Ascending aorta (tissue), 2 donors: ENCODE data around the gene HAUS1. TPM values are rescaled to one million over a fixed set of nuclear protein-coding genes. Genes with fewer than 3 reads are reported as not detected.
"Not testable (repeated sequence)": the region's sequence is repeated elsewhere in the genome, so short reads cannot be mapped to it uniquely, and the experiment has no call there.

ENCODE experiments used
- DNase-seq, 2 donors: peaks; one replicate each; pipeline ENCODE4 v3.0.0-alpha.2; 2019; ENCODE audit warnings: low spot score in 2 of 2
- H3K27ac ChIP-seq, 2 donors: fragments of 200-600 bp; sonication (generic); one replicate each; pipeline ENCODE4 v1.5.1; 2016 to 2017; ENCODE audit warnings: mild to moderate bottlenecking in 1 of 2
- H3K27me3 ChIP-seq: fragments of 200-600 bp; sonication (generic); one replicate; pipeline ENCODE4 v1.5.1; 2017
- H3K36me3 ChIP-seq, 2 donors: fragments of 200-600 bp; sonication (generic); one replicate each; pipeline ENCODE4 v1.5.1; 2016
- H3K4me1 ChIP-seq, 2 donors: fragments of 200-600 bp; sonication (generic); one replicate each; pipeline ENCODE4 v1.5.1; 2016 to 2017; ENCODE audit warnings: mild to moderate bottlenecking in 1 of 2
- H3K4me3 ChIP-seq, 2 donors: fragments of 200-600 bp; sonication (generic); one replicate each; pipeline ENCODE4 v1.5.1; 2016 to 2017; ENCODE audit warnings: mild to moderate bottlenecking in 1 of 2
- H3K9me3 ChIP-seq, 2 donors: fragments of 200-600 bp; sonication (generic); one replicate each; pipeline ENCODE4 v1.5.1; 2016
- intact Hi-C: fragments of 100-400 bp; cut with DNase I; formaldehyde crosslinking; loops from one replicate; pipeline ENCODE4 v1.15.1; 2023
- total RNA-seq: library from RNA; depleted of rRNA; stranded (reverse); fragments of >200 nt; gene quantifications from one replicate; pipeline ENCODE4 v1.1.0, GENCODE V29; 2016
- TF ChIP-seq, protein P1 (sequence below), 3 experiments: fragments of 200-600 bp in 2 of 3; fragments of 450-650 bp in 1 of 3; sonication (generic) in 2 of 3; IDR thresholded peaks; one replicate each; pipeline ENCODE4 v1.5.1; 2016 to 2019; ENCODE audit warnings: antibody characterized with exemption in 3 of 3, mild to moderate bottlenecking in 1 of 3, moderate library complexity in 1 of 3

Gene HAUS1
- total RNA-seq, 1 donor from 2014 or later, result 5.0 TPM

DNA sequence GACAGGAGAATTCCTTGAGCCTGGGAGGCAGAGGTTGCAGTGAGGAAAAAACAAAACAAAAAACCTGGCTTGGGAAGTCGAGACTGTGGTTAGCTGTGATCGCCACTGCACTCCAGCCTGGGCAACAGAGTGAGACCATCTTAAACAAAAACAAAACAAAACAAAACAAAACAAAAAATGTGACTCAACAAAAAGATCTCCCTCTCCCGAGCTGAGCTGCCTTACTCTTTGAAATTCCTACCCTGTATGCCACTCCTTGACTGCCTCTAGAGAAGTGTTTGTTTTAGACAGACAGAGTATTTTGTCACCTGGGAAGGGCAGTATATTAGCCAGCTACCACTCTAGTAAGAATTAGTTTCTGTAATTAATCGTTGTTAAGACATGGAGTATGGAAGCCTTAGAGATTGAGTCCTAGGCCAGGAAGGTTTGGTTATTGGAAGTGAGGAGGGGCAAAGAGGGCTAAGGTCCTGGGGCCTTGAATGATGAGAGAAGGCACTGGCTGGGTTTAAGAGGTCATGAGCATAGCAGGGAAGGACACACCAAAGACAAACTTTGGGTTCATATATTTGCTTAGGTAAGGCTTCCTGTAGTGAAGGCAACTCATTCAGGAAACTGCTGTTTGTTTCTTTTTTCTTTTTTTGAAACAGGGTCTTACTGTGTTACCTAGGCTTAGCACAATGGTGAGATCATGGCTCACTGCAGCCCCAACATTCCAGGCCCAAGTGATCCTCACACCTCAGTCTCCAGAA is 56.0 kb downstream of the HAUS1 start:
- DNase-seq, result no peak
- Histone ChIP-seq H3K4me3 (no peak overlapping the region), H3K27ac (no peak overlapping the region), H3K36me3 (no peaks in the 10 kb centered on the region), H3K27me3 (no peaks in the 10 kb centered on the region), H3K4me1 (no peaks in the 10 kb centered on the region), H3K9me3 (no peaks in the 10 kb centered on the region)
- intact Hi-C loops, result no loop called here
- TF ChIP-seq, protein P1, sequence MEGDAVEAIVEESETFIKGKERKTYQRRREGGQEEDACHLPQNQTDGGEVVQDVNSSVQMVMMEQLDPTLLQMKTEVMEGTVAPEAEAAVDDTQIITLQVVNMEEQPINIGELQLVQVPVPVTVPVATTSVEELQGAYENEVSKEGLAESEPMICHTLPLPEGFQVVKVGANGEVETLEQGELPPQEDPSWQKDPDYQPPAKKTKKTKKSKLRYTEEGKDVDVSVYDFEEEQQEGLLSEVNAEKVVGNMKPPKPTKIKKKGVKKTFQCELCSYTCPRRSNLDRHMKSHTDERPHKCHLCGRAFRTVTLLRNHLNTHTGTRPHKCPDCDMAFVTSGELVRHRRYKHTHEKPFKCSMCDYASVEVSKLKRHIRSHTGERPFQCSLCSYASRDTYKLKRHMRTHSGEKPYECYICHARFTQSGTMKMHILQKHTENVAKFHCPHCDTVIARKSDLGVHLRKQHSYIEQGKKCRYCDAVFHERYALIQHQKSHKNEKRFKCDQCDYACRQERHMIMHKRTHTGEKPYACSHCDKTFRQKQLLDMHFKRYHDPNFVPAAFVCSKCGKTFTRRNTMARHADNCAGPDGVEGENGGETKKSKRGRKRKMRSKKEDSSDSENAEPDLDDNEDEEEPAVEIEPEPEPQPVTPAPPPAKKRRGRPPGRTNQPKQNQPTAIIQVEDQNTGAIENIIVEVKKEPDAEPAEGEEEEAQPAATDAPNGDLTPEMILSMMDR (IDR thresholded peaks at IDR 0.05), result no peak

DNA sequence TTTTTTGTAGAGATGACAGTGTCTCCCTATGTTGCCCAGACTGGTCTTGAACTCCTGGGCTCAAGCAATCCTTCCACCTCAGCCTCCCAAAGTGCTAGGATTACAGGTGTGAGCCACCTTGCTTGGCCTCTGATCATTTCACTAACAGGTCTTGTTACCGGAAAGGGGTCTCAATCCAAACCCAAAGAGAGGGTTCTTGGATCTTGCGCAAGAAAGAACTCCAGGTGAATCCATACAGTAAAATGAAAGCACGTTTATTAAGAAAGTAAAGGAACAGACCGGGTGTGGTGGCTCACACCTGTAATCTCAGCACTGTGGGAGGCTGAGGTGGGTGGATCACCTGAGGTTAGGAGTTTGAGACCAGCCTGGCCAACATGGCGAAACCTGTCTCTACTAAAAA is 56.7 kb downstream of the HAUS1 start:
- DNase-seq, H3K27ac ChIP-seq, H3K4me3 ChIP-seq, H3K9me3 ChIP-seq, H3K36me3 ChIP-seq, intact Hi-C loops, H3K4me1 ChIP-seq, H3K27me3 ChIP-seq: not testable (repeated sequence)

DNA sequence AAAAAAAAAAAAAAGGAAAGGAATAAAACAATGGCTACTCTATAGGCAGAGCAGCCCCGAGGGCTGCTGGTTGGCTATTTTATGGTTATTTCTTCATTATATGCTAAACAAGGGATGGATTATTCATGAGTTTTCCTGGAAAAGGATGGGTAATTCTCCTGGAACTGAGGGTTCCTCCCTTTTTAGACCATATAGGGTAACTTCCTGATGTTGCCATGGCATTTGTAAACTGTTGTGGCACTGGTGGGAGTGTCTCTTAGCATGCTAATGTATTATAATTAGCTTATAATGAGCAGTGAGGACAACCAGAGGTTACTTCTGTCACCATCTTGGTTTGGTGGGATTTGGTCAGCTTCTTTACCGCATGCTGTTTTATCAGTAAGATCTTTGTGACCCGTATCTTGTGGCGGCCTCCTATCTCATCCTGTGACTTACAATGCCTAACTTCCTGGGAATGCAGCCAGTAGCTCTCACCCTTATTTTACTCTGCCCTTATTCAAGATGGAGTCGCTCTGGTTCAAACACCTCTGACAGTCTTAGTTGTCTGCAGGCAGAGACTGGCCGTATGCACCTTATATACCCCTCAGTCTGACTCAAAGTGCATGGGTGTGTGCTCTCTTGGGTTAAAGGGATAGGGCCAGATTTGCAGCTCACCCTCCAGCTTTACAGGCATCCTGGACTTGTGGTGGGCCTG is 57.7 kb downstream of the HAUS1 start:
- no peak for DNase-seq
- no peak overlapping the region for H3K4me3 ChIP-seq
- no peaks in the 10 kb centered on the region for H3K27me3 ChIP-seq
- no peaks in the 10 kb centered on the region for H3K9me3 ChIP-seq
- no peak overlapping the region for H3K27ac ChIP-seq
- no peaks in the 10 kb centered on the region for H3K4me1 ChIP-seq
- intact Hi-C loops, result no loop called here
- TF ChIP-seq, protein P1 (IDR thresholded peaks at IDR 0.05), result no peak
- H3K36me3 ChIP-seq, result no peaks in the 10 kb centered on the region

DNA sequence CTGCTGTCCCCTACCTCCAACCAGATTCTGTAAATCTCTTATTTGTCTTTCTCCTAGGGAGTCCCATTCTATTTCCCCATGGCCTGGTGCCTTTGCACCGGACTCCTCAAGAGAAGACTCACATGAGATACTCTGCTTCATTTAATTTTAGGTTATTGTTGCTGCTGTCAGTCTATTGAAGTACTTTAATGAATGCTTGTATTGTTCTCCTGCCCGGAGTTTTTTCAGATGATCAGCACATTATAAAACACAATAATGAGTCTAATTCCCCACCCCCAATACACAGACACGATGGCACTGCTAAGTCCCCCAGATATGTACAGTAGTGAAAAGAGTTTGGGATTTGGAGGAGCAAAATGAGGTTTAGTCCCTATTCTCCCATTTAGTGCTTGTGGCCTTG is 58.9 kb downstream of the HAUS1 start:
- Histone ChIP-seq H3K27ac (no peak overlapping the region), H3K4me3 (no peak overlapping the region), H3K36me3 (no peaks in the 10 kb centered on the region), H3K9me3 (no peaks in the 10 kb centered on the region), H3K4me1 (no peaks in the 10 kb centered on the region), H3K27me3 (no peaks in the 10 kb centered on the region)
- intact Hi-C loops, result no loop called here
- DNase-seq, result no peak
- TF ChIP-seq, protein P1 (IDR thresholded peaks at IDR 0.05), result no peak

DNA sequence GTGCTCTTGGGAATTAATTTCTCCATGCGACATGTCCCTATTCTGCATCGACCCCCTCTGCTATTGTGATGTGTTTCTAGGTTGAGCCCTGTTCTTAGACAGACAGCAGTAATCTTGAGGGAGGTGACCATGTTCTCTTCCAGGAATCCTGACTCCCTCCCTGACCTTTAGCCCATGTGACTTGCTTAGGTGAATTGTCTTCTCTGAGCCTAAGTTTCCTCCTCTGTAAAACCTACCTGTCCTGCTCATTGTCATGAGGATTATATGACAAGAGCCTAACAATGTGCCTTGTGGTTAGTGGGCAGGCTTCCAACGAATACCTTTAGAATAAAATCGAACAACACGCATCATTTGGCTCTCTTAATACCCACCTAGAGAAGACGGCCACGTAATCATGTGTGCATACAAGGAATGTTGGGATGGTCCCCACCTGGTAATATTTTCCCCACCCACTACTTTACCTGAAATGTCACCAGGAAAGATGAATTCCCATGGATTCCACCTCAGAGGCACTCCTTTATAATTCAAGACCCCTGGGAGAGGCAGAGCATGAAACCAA is 59.8 kb downstream of the HAUS1 start:
- no peak overlapping the region for H3K27ac ChIP-seq
- no peak for DNase-seq
- H3K4me1 ChIP-seq, result no peaks in the 10 kb centered on the region
- no peaks in the 10 kb centered on the region for H3K9me3 ChIP-seq
- H3K4me3 ChIP-seq, result no peak overlapping the region
- no peaks in the 10 kb centered on the region for H3K36me3 ChIP-seq
- H3K27me3 ChIP-seq, result no peaks in the 10 kb centered on the region
- TF ChIP-seq, protein P1 (IDR thresholded peaks at IDR 0.05), result no peak
- intact Hi-C loops, result no loop called here

DNA sequence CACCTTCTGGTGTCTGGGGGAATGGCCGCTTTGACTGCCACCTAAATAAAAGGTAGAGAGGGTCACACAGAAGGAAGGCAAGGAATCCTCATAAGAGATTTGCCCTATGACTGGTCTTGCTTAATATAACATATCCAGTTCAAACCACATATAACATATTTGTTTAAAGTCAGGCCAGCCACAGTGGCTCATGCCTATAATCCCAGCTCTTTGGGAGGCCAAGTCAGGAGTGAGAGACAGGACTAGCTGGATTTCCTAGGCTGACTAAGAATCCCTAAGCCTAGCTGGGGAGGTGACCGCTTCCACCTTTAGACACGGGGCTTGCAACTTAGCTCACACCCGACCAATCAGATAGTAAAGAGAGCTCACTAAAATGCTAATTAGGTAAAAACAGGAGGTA is 60.3 kb downstream of the HAUS1 start:
- H3K36me3 ChIP-seq, intact Hi-C loops, DNase-seq, H3K4me3 ChIP-seq, H3K4me1 ChIP-seq, H3K27me3 ChIP-seq, H3K27ac ChIP-seq, H3K9me3 ChIP-seq: not testable (repeated sequence)
